ENCODE results near the gene CFAP126.
"Not testable (repeated sequence)": the region's sequence is repeated elsewhere in the genome, so short reads cannot be mapped to it uniquely, and the experiment has no call there.

DNA sequence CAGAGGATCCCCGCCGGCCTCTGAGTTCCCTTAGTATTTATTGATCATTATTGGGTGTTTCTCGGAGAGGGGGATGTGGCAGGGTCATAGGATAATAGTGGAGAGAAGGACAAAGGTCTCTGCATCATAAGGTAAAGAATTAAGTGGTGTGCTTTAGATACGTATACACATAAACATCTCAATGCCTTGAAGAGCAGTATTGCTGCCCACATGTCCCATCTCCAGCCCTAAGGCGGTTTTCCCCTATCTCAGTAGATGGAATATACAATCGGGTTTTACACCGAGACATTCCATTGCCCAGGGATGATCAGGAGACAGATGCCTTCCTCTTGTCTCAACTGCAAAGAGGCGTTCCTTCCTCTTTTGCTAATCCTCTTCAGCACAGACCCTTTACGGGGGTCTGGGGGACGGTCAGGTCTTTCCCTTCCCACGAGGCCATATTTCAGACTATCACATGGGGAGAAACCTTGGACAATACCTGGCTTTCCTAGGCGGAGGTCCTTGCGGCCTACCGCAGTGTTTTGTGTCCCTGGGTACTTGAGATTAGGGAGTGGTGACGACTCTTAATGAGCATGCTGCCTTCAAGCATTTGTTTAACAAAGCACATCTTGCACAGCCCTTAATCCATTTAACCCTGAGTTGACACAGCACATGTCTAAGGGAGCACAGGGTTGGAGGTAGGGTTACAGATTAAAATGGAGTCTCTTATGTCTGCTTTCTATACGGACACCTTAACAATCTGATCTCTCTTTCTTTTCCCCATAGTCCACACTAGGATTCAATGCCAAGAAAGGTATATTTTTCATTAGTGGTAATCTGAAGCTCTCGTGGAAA, 51.6 kb downstream of the CFAP126 start:
- TF ChIP-seq, protein P1, sequence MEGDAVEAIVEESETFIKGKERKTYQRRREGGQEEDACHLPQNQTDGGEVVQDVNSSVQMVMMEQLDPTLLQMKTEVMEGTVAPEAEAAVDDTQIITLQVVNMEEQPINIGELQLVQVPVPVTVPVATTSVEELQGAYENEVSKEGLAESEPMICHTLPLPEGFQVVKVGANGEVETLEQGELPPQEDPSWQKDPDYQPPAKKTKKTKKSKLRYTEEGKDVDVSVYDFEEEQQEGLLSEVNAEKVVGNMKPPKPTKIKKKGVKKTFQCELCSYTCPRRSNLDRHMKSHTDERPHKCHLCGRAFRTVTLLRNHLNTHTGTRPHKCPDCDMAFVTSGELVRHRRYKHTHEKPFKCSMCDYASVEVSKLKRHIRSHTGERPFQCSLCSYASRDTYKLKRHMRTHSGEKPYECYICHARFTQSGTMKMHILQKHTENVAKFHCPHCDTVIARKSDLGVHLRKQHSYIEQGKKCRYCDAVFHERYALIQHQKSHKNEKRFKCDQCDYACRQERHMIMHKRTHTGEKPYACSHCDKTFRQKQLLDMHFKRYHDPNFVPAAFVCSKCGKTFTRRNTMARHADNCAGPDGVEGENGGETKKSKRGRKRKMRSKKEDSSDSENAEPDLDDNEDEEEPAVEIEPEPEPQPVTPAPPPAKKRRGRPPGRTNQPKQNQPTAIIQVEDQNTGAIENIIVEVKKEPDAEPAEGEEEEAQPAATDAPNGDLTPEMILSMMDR (IDR thresholded peaks at IDR 0.05) = not testable (repeated sequence)
- TF ChIP-seq EZH2 (IDR thresholded peaks at IDR 0.05; ENCODE audit: borderline replicate concordance, insufficient read depth, low read depth, low read length, poor library complexity, severe bottlenecking) = not testable (repeated sequence)

All from B cell (primary cell).